Activated T-cell treated with anti-CD3 and anti-CD28 coated beads for 24 hours (primary cell): ENCODE data around the gene FCRL2.
"Not testable (repeated sequence)": the region's sequence is repeated elsewhere in the genome, so short reads cannot be mapped to it uniquely, and the experiment has no call there.

ENCODE experiments used
- DNase-seq: peaks from one replicate; pipeline ENCODE4 v3.0.0-alpha.2; 2020; ENCODE audit warnings: low read depth

FCRL2 gene

DNA sequence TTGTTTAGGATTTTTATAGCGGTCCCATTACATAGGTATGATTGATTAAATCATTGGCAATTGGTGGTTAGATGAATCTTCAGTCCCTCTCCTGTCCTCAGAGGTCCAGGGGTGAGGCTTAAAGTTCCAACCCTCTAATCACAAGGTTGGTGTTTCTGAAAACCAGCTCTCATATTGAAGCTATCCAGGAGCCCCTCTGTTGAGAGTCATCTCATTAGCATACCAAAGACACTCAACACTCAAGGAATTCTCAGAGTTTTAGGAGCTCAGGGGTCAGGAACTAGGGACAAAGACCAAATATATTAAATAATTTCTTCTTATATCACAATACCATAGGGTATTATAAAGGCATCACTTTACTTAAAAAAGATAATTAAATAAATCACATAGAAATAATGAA is 23.3 kb downstream of the FCRL2 start:
- no peak for DNase-seq

- DNase-seq: no peak
Observed at GRCh38 chr1:157751283-157751682, 25.6 kb downstream of the FCRL2 start.

GRCh38 chr1:157748262-157748817 is 28.6 kb downstream of the FCRL2 start:
- DNase-seq: no peak

DNA sequence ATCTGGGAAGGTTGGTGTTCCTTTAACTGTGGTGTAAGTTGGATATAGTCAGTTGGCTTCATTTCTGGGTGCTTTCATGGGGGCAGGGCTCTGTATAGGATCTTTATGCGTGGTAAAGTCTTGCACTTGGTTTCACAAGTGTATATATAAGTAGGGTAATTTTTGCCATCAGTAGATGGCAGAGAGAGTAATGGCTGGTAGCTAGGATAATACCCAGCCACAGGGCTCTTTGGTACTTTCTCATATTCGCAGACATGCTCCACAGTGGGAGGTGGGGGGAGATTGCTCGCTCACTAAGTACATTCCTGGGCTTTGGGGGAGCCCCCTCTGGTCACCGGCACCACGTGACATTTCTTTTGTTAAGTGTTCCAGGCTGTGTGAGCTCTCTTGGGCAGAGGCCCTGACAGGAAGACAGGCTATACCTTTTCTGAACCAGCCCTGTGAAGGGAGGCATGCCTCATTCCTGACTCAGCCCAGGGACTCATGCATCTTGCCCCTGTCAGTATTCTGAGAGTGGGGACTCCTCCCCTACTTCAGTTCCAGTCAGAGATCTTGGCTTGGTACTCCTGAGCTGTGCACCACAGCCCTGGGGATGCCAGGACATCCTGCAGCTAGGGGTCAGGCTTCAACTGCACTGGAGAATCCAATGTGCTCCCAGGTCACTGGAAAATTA is 37.6 kb downstream of the FCRL2 start:
- DNase-seq: no peak

DNA sequence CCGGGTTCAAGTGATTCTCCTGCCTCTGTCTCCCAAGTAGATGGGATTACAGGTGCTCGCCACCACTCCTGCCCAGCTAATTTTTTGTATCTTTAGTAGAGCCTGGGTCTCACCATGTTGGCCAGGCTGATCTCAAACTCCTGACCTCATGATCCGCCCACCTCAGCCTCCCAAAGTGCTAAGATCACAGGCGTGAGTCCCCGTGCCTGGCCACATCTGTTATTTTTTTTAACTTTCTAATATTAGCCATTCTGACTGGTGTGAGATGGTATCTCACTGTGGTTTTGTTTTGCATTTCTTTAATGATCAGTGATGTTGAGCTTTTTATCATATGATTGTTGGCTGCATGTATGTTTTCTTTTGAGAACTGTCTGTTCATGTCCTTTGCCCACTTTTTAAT is 40.9 kb downstream of the FCRL2 start:
- not testable (repeated sequence) for DNase-seq

DNA sequence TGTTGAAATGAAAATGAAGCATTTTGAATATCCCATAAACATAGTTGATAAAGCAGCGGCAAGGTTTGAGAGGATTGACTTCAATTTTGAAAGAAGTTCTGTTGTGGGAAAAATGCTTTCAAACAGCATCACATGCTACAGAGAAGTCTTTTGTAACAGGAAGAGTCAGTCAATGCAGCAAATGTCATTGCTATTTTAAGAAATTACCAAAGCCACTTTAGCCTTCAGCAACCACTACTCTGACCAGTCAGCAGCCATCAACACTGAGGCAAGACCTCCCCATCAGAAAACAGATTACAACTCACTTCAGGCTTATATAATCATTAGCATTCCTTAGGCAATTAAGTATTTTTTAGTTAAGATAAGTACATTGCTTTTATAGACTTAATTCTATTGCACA is 42.6 kb downstream of the FCRL2 start:
- no peak for DNase-seq

GRCh38 chr1:157732755-157733154 is 44.2 kb downstream of the FCRL2 start:
- DNase-seq: no peak

DNA sequence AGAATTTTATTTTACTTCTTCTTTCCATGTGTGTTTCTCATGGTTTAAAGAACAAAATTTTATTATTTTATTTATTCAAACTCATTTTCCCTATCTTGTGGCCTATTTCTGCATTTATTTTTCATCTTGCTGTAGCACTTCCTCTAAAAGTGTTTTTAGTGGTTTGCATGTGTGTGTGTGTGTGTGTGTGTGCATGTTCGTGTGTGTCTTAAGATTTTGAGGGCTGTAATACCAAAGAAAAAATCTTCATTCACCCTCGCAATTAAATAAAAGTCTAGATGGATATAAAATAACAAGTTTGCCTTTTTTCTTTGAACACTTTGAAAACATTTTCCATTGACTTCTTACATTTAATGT is 51.7 kb downstream of the FCRL2 start:
- DNase-seq: no peak

- DNase-seq: no peak
Observed at GRCh38 chr1:157724537-157725220, 52.3 kb downstream of the FCRL2 start.

GRCh38 chr1:157723157-157723556 is 53.8 kb downstream of the FCRL2 start:
- DNase-seq: no peak

GRCh38 chr1:157721985-157722384 is 54.9 kb downstream of the FCRL2 start:
- no peak for DNase-seq

DNA sequence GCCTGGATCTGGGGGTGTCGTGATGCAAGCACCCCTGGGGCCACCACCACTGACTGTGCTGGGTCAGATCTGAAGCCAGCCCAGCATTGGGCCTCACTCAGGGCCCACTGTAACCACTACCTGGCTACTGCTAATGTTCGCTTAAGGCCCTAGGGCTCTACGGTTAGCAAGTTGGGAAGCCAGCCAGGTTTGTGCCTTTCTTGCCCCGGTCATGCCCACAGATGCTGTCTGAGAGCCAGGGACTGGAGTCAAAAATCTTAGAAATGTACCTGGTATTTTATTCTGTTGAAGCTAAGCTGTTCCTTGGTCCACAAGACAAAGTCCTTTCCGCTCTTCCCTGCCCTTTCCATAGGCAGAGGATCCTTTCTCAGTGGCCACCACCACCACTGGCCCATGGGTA is 61.2 kb downstream of the FCRL2 start:
- no peak for DNase-seq

- no peak for DNase-seq
Observed at GRCh38 chr1:157711802-157712201, 65.1 kb downstream of the FCRL2 start.

- DNase-seq: no peak
Observed at GRCh38 chr1:157704878-157705277, 72.1 kb downstream of the FCRL2 start.

GRCh38 chr1:157703981-157704380 is 73.0 kb downstream of the FCRL2 start:
- DNase-seq: no peak

- no peak for DNase-seq
Observed at GRCh38 chr1:157702308-157702825, 74.6 kb downstream of the FCRL2 start.

DNA sequence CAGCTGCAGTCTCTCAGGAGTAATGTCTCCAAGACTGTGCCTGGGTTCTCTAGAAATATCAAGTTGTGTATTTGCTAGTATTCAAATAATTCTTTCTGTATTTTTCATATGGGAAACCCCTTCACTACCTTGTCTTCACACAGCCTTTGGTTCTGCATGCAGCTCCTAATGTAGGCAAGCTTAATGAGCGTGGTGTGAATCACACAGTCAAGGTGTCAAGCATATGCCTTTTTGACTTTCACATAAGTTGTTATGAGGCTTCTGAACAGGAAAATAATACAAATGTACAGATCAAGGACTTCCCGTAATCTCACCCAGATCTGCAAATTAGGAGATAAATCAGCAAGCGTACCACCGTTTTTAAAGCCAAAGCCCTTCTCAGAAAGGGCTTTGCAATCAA is 76.2 kb downstream of the FCRL2 start, which contains the start of gene FCRL3:
TSS of gene FCRL3 (minus strand) at position 38 of the 400 bp plus-strand sequence. CDS start 280 bp downstream, outside the sequence.
- no peak for DNase-seq

GRCh38 chr1:157700305-157700704 is 76.6 kb downstream of the FCRL2 start:
- no peak for DNase-seq

GRCh38 chr1:157697781-157698569 is 79.0 kb downstream of the FCRL2 start:
- no peak for DNase-seq

DNA sequence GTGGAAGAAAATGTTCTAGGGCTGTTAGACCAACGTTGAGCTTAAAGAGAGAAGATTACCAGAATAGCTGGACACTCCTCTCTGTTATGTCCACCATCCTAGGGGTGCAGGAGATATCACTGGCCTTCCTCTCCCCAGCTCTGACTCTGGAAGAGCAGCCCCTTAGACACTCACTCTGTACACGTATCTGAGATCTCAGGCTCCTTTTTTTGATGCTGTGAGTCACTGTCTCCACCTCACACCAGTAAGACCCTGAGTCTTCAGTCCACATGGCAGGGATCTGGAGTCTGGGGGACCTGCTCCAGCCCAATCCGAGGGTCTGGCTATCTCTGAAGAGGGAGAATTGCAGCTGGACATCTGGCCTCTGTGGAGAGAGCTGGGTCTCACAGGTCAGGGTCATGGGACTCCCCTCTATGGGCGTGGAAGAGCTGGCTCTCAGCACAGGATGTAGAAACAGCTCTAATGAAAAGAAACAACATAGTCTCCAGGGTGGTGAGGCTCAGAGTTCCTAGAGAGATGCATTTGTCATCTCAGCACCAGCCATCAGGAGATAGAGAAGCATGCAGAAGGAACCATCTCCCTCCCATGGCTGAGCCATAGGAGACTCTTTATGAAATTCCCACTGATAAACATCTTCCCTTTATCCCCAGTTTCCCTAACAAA is 79.8 kb downstream of the FCRL2 start:
- no peak for DNase-seq
